ENCODE data around the gene POU2F1. TPM values are rescaled to one million over a fixed set of nuclear protein-coding genes. Genes with fewer than 3 reads are reported as not detected.
A peak's percentile ranks its signal among the peaks of the same experiment; 100 is the strongest.

The POU2F1 gene
- total RNA-seq, 6 donors from 2014 or later, result 9.1 to 26.8 (median 15.6) TPM

GRCh38 chr1:167428395-167428794 is 207.7 kb downstream of the POU2F1 start:
- Histone ChIP-seq H3K36me3 (no peaks in the 10 kb centered on the region), H3K4me3 (no peak overlapping the region), H3K9me3 (no peaks in the 10 kb centered on the region), H3K27me3 (no peaks in the 10 kb centered on the region), H3K27ac (peak overlapping the region in 2 of 4 donors; percentile 7 to 27), H3K4me1 (peaks cover 0 to 12% (median 3%) of the 10 kb centered on the region in 4 donors)
- TF ChIP-seq CTCF (IDR thresholded peaks at IDR 0.05), result no peak
- TF ChIP-seq POLR2AphosphoS5 (IDR thresholded peaks at IDR 0.05), result no peak
- TF ChIP-seq EP300 (IDR thresholded peaks at IDR 0.05), result no peak
- no peak for TF ChIP-seq POLR2A (IDR thresholded peaks at IDR 0.05)
- 44 to 64% methylated on average over 2 of the region's 2 CpGs for WGBS, 2 donors
- no peak for ATAC-seq (ENCODE audit: low FRiP score in 2 of 2)
- no peak for DNase-seq

GRCh38 chr1:167429612-167430011 is 208.9 kb downstream of the POU2F1 start:
- ATAC-seq (ENCODE audit: low FRiP score in 2 of 2), result no peak
- H3K36me3 ChIP-seq, result no peaks in the 10 kb centered on the region
- 58 to 71% methylated on average over 2 of the region's 2 CpGs for WGBS, 2 donors

GRCh38 chr1:167430134-167430848 is 209.6 kb downstream of the POU2F1 start:
- DNase-seq (no peak), ATAC-seq (ENCODE audit: low FRiP score in 2 of 2) (peak in 1 of 2 donors; percentile 47)
- 86 to 88% methylated on average over 17 of the region's 17 CpGs for whole genome bisulfite sequencing, 2 donors
- Histone ChIP-seq H3K9me3 (no peaks in the 10 kb centered on the region), H3K4me3 (no peak overlapping the region), H3K36me3 (no peaks in the 10 kb centered on the region), H3K27ac (no peak overlapping the region), H3K4me1 (peaks cover 0 to 12% (median 2%) of the 10 kb centered on the region in 4 donors), H3K27me3 (no peaks in the 10 kb centered on the region)
- TF ChIP-seq CTCF (IDR thresholded peaks at IDR 0.05) (no peak), EP300 (IDR thresholded peaks at IDR 0.05) (no peak), POLR2A (IDR thresholded peaks at IDR 0.05) (no peak), POLR2AphosphoS5 (IDR thresholded peaks at IDR 0.05) (no peak)

More at GRCh38 chr1:167429612-167430011, 208.9 kb downstream of the POU2F1 start:
- Histone ChIP-seq H3K9me3 (no peaks in the 10 kb centered on the region), H3K4me3 (no peak overlapping the region), H3K4me1 (peaks cover 0 to 12% (median 2%) of the 10 kb centered on the region in 4 donors), H3K27me3 (no peaks in the 10 kb centered on the region), H3K27ac (no peak overlapping the region)
- TF ChIP-seq POLR2AphosphoS5 (IDR thresholded peaks at IDR 0.05) (no peak), CTCF (IDR thresholded peaks at IDR 0.05) (no peak), EP300 (IDR thresholded peaks at IDR 0.05) (no peak), POLR2A (IDR thresholded peaks at IDR 0.05) (no peak)
- DNase-seq, result no peak

- H3K36me3 ChIP-seq, result no peaks in the 10 kb centered on the region
- peak in 1 of 2 donors; percentile 25 for ATAC-seq (ENCODE audit: low FRiP score in 2 of 2)
- WGBS, 2 donors, result 90 to 93% methylated on average over 9 to 10 of the region's 10 CpGs
Measured at GRCh38 chr1:167430849-167431242, 210.2 kb downstream of the POU2F1 start.

More at GRCh38 chr1:167430849-167431242, 210.2 kb downstream of the POU2F1 start:
- no peaks in the 10 kb centered on the region for H3K27me3 ChIP-seq
- no peak overlapping the region for H3K4me3 ChIP-seq
- no peak for TF ChIP-seq POLR2A (IDR thresholded peaks at IDR 0.05)
- no peak for TF ChIP-seq POLR2AphosphoS5 (IDR thresholded peaks at IDR 0.05)
- no peak for TF ChIP-seq CTCF (IDR thresholded peaks at IDR 0.05)
- no peak for TF ChIP-seq EP300 (IDR thresholded peaks at IDR 0.05)
- H3K4me1 ChIP-seq, result peaks cover 0 to 12% (median 2%) of the 10 kb centered on the region in 4 donors
- no peak overlapping the region for H3K27ac ChIP-seq
- no peaks in the 10 kb centered on the region for H3K9me3 ChIP-seq
- DNase-seq, result no peak

Measured in upper lobe of left lung (tissue), 6 donors.